Hepatic stellate cell (primary cell): ENCODE measurements around the gene SLC25A52.
A peak's percentile ranks its signal among the peaks of the same experiment; 100 is the strongest.
"Not testable (repeated sequence)": the region's sequence is repeated elsewhere in the genome, so short reads cannot be mapped to it uniquely, and the experiment has no call there.

Source experiments
- DNase-seq: peaks from one replicate; pipeline ENCODE4 v3.0.0; 2011; ENCODE audit warnings: low spot score

SLC25A52 gene

DNA sequence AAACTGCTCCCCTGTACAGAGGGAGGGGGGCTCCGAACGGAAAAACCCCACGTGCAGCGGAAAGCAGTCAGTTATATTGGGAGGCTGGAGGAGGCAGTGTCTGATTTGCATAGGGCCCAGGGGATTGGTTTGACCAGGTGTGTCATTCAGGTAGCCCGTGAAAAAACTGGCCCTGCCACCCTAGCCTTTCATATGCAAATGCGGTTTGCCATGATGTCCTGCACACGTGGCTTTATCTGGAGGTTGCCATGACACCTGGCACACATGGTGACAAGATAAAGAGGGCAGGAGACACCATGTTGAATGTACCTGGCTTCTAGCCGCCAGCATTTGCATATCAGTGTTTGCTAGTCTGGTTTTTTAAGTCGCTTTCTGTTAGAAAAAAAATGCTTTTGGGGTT is 20.5 kb downstream of the SLC25A52 start:
- no peak for DNase-seq

GRCh38 chr18:31739651-31740050 is 21.0 kb downstream of the SLC25A52 start:
- DNase-seq, result no peak

DNA sequence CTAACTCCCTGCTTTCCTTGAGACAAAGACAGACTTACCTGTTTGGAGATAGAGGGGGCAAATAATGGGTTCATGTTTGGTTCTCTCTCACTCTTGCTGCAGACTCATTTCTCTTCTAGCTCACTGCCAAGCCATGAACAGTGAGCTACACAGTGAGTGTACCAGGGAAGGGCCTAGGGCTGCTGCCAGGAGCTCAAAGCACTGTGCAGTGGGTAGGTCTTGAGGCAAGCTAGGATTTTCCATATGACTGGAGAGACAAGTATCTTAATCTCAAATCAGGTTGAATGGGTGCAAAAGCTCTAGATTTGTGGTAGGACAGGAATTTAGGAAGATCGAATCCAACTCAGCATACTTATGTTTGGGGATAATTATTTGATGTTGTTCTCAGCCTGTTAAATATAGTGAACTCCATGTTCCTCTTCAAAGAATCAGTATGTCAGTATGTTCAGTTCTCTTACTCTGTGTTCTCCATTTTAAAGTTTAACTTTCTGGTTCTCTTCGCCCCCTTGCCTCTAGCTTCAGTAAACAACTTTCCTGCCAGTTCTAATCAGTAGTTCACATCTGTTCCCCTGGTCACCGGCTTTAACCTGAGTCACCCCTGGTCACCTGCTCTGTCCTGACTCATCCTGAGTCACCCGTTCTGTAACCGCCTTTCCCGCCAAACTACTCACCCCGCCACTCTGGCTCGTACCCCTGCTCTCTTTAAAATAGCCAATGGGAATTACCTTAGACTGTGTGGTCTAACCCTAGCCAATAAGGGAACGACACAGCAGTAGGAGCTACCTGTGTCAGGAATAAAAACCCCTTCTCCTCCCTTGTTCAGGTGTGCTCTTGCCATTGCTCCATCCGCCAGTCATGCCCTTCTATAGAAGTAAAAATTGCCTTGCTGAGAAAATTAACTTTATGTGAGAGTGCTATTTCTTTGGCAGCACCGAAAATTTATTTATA is 21.9 kb downstream of the SLC25A52 start:
- no peak for DNase-seq

DNA sequence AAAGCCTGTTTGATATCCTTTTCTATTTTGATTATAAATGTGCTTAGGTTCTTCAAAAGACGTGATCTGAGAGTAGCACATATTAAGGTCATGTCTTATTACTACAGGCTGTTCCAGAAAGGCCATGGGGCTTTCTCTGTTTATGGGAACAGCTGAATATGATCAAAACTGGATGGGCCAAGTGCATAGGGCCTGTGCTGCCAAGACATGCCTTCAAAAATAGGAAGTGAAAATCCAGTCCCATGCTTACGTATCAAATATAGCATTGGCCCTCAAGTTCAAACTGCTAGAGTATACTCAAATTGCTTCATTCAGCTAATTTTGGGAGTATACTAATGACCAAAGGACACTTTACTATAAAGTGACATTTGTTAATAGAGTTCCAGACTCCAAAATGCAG is 24.1 kb downstream of the SLC25A52 start:
- no peak for DNase-seq

DNA sequence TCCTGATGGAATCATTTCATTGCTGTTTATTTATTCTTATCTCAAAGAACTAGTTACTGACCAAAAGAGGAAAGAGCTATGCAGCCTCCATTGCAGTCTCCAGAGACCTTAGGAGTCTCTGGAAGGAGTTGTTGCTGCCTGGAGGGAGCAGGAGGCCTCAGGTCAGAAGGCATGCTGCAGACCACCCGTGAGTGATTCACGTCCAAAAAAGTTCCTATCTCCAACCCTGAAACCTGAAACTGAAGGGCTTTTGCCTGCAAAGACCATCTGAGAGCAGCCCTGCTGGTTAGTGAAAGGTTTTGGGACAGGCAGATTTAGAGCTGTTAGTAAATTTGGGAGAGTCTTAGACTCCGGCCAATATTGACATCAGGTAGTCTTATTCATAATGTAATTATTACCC is 29.1 kb downstream of the SLC25A52 start:
- DNase-seq, result no peak

GRCh38 chr18:31729196-31729595 is 31.5 kb downstream of the SLC25A52 start:
- not testable (repeated sequence) for DNase-seq

DNA sequence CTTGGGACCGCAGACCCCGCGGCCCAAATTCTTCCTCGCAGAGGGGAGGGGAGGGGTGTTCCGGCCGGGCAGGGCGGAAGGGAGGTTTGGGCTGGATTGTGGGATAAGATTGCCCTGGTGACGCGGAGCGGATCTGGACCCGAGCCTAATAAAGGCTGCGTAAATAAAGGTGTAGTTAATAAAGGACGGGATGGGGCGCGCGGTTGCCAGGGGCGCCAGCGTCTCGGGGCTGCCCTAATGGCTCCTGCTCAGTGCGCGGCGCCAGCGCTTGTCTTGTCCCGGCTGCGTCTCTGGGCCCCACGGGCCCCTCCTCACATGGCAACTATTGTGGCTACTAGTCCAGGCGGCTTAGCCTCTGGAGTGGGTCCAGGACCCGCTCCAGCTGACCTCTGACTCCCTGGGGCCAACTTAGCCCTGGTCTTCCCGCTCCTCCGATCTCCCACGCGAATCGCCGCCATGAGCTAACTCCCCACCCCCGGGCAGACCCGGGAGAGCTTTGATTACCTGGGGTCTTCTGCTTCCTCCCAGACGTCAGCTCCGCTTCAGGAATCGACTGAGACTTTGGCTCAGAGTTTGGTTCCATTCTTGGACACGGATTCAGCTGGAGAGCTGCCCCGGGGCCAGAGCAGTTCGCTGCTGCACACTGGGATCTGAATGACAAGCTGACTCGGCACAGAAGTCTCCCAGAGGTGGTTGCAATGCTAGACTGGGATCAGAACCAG is 36.5 kb downstream of the SLC25A52 start:
- DNase-seq, result no peak

DNA sequence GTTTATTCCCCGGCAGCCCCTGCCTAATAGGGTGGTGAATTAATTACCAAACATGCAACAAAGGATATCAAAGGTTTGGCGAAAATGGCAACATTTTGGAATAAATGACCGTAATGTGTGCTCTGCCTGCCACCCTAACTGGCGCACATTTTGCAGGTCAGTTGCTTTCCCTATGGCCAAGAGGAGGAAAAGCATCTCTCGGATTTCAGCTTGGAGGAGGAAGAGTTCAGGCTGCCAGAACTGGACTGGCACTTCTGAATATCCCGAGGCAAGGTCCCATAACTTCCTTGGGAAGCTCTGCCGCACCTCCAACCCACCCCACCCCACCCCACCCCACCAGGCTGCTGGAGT is 37.1 kb downstream of the SLC25A52 start:
- DNase-seq, result no peak

DNA sequence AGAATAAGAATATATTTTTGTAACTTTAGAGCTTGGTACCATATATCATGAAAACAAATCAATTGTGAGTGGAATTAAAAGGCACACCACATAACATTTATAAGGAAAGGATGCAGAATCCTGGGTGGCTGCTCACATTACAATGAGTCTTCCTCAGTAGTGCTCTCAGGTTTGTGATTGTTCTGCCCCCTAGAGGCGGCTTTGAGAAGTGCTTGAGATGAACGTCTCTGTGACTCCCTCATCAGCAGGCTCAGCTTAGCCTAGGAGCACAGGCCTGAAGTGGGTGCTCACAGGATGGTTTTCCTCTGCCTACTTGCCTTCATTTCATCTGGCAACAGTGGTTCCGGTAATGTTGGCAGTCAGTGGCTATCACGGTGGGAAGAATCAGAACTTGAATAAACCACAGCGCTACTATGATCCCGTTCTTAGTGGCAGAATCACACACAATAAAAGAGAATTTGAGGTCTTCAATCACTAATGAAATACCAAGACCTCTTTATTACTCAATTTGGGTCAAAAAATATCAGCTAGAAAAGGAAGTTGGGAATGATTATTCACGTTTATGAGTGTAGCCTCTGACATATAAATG is 38.2 kb downstream of the SLC25A52 start:
- peak; percentile 53 for DNase-seq

- DNase-seq, result no peak
Measured at GRCh38 chr18:31721601-31722000, 39.1 kb downstream of the SLC25A52 start.

DNA sequence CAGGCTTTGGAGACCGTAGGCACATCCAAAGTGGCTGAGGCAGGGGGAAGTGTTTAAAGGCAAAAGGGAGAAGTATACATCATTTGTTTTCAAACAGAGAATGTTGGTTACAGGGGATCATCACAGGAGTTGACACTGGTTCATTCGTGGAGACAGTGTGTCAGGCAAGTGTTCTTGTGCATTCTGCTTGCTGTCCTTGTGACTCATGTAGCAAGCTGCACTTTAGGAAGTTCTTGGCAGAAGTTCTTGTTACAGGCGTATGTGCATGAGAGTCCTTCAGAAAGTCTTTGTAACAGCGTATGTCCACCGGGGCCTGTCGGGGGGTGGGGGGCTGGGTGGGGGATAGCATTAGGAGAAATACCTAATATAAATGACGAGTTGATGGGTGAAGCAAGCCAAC is 39.8 kb downstream of the SLC25A52 start:
- DNase-seq, result no peak

- DNase-seq, result no peak
Measured at GRCh38 chr18:31719363-31720006, 41.2 kb downstream of the SLC25A52 start.

- DNase-seq, result no peak
Measured at GRCh38 chr18:31718386-31718785, 42.3 kb downstream of the SLC25A52 start.

DNA sequence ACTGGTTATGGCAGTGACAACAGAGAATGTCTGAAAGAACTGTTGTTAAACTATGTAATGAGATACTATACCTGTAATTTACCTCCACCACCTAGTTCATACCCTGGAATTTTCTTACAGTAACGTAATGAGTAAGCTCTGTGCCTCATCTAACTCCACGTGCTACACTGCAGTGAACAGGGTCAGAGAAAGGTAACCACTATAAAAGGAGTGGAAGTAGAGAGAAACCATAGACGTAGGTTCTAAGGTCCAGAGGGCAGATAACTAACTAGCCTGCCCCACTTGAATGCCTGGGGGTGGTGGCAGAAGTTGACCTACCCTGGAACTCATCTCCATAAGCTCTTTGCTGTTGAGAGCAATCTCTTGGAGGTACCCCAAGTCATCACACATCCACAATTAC is 44.3 kb downstream of the SLC25A52 start:
- no peak for DNase-seq

GRCh38 chr18:31711365-31712172 is 49.1 kb downstream of the SLC25A52 start:
- DNase-seq, result no peak

DNA sequence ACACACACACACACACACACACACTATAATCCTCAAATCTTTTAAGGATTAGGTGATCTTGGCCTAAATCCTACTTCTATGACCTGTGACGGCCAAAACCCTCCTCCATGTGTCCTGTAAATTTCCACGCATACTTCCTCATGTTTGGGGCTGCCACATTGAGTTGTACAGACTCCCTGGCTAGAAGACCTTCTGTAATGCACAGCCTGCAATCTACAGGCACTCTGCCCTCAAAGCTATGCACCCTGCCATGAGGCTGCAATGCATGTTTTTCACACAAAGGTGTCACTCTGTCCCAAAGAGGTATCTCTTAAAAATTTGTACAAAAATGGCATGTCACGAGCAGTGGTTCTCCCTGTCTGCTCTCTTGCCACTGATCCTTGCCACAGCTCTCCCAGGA is 49.9 kb downstream of the SLC25A52 start:
- no peak for DNase-seq
